Fibroblast of mammary gland (primary cell): ENCODE data around the gene RSAD2.

Experiments used
- DNase-seq: peaks from one replicate; pipeline ENCODE4 v3.0.0-alpha.2; 2010; ENCODE audit warnings: low read depth
- H3K4me3 ChIP-seq: 2 replicates; pipeline ENCODE4 v1.5.1; 2011; ENCODE audit warnings: low read depth, mild to moderate bottlenecking, low read length, moderate library complexity; ENCODE audit not compliant: control insufficient read depth
- TF ChIP-seq, protein P1 (sequence below): conservative IDR thresholded peaks from 2 replicates; pipeline ENCODE4 v1.5.1; 2011; ENCODE audit warnings: low read depth, low read length, inconsistent platforms; ENCODE audit not compliant: control insufficient read depth, insufficient read depth

RSAD2 gene

DNA sequence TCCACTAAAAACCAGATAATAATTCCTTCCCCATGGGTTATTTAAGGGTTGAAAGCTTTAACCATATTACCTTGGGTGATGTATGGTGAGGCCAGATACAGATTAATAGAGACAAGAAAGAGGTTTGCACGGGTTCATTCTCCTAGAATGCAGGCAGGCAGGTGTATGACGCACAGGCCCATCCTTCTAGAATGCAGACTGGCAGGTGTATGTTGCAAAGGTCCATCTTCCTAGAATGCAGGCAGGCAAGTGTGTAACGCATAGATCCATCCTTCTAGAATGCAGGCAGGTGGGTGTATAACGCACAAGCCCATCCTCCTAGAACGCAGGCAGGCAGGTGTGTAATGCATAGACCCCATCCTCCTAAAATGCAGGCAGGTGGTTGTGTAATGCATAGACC lies 3.9 kb downstream of the RSAD2 start:
- no peak overlapping the region for H3K4me3 ChIP-seq
- no peak for DNase-seq
- TF ChIP-seq, protein P1, sequence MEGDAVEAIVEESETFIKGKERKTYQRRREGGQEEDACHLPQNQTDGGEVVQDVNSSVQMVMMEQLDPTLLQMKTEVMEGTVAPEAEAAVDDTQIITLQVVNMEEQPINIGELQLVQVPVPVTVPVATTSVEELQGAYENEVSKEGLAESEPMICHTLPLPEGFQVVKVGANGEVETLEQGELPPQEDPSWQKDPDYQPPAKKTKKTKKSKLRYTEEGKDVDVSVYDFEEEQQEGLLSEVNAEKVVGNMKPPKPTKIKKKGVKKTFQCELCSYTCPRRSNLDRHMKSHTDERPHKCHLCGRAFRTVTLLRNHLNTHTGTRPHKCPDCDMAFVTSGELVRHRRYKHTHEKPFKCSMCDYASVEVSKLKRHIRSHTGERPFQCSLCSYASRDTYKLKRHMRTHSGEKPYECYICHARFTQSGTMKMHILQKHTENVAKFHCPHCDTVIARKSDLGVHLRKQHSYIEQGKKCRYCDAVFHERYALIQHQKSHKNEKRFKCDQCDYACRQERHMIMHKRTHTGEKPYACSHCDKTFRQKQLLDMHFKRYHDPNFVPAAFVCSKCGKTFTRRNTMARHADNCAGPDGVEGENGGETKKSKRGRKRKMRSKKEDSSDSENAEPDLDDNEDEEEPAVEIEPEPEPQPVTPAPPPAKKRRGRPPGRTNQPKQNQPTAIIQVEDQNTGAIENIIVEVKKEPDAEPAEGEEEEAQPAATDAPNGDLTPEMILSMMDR = no peak

DNA sequence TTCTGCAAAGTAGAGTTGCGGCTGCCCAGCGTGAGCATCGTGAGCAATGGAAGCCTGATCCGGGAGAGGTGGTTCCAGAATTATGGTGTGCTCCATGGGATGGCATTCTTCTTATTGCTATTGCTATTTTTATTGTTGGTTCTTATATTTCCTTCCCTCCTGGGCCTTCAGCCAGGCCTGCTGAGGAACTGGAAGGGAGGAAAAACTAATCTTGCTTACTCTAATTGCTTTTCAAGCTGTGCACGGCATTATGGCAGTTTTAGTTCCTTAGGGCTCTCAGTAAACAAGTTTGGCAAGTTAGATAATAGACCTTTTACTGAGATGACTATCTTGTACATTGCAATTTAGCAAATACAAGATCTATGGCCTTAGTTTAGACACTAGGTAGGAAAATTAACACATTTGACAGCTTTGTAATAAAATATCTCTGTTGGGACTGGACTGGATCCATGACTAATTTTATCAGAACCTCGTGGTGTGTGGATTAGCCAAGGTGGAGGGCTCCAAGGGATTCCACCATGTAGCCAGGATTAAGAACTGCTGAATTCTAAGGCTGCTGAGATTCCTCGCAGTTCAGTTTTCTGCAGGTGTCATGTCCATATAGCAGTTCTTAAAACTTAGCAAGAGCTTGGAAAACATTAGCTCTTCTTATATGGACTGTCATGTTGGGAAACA lies 6.0 kb downstream of the RSAD2 start:
- no peak for DNase-seq
- no peak overlapping the region for H3K4me3 ChIP-seq
- TF ChIP-seq, protein P1 = no peak

DNA sequence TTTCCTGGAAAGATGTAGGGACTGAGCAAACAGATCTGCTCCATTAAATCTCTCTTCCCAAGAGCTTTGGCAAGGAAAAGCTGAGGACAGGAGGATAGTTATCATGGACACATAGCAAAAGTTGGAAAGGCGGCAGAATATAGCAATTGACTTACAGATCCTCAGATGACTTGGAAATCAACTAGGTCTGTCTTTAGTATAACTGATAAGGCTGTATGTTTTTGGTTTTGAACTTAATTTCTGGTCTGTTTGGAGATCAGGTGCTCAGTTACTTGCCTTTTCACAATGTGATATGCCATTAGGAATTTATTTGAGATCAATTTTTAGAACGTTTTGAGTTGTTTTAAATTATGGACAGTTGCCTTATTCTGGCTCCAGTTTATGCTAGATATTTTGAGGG lies 8.0 kb downstream of the RSAD2 start:
- no peak for DNase-seq
- no peak overlapping the region for H3K4me3 ChIP-seq
- TF ChIP-seq, protein P1 = no peak

DNA sequence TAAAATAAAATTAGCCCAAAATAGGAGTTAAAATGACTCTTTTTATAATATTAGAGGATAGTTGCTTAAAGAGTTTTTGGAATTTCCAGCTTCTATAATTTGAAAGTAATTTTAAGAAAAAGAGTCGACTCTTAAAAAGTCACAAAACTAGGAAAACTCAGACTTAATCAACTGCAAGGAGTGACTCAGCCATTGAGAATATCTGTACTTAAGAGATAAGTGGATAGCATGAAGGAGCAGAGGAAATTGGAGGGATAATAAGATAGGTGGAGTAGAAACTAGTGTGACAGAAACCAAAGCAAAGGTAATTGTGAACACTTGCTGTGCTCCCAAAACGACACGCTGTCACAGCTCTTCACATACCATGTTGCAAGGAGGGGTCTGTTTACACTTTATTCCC lies 8.4 kb downstream of the RSAD2 start:
- TF ChIP-seq, protein P1 = no peak
- no peak for DNase-seq
- H3K4me3 ChIP-seq = no peak overlapping the region

DNA sequence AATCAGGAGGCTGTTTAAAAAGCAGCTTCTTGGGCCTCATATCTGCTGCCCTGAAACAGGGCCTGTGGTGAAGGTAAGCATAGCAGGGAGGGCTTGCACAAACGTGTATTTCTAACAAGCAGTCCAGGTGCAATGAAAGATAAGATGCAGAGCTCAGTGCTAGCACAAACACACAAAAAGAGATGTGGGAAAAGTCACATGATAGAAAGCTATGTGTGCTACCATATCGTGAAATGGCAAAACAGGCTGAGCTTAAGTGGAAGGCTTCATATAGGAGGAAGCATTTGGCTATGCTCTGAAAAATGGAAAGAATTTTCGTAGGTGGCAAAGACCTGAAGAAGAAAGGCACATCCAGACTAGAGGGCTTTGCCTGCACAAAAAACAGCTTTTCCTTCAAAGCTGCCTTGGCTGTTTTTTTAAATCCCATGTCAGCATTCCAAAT lies 10.2 kb downstream of the RSAD2 start:
- no peak for DNase-seq
- H3K4me3 ChIP-seq = no peak overlapping the region
- TF ChIP-seq, protein P1 = no peak

DNA sequence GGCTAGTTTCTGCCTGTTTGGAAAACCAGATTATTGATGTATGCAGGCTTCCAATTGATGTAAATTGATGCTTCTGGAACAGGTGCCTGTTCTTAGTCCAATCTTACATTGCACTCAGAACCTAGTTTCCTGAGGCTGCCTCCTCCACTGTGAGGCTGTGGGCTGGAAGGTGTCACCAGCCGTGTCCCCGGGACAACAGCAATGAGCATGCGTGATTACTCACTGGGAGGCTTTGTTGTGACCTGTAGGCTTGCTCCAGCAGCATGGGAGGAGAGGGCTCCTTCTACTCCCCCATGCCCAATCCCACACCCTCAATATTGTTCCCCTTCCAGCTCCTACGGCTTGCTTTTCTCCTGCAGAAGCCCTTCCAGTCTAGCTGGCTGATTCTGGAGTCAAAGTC lies 11.1 kb downstream of the RSAD2 start:
- TF ChIP-seq, protein P1 = no peak
- no peak for DNase-seq
- H3K4me3 ChIP-seq = no peak overlapping the region
